GM23338 (cell line): ENCODE measurements around the gene CLCNKA. TPM values are rescaled to one million over a fixed set of nuclear protein-coding genes. Genes with fewer than 3 reads are reported as not detected.

Experiments used
- ATAC-seq: fragments of 200-7000 bp; cut with Tn5 transposase; 3 replicates; pipeline ENCODE4 v1.9.1; 2020
- DNase-seq: peaks from one replicate; pipeline ENCODE4 v3.0.0-alpha.2; 2015; ENCODE audit warnings: low spot score
- H2AFZ ChIP-seq: fragments of 200-600 bp; sonication (generic); 2 replicates; pipeline ENCODE4 v1.8.0; 2016; ENCODE audit warnings: antibody characterized with exemption, mild to moderate bottlenecking, moderate library complexity
- H3F3A ChIP-seq: fragments of 200-600 bp; sonication (generic); replicated peaks from 2 replicates; pipeline ENCODE4 v1.8.0; 2017; ENCODE audit warnings: antibody characterized with exemption, mixed run types, low read depth
- H3K27ac ChIP-seq: fragments of 200-600 bp; sonication (generic); 2 replicates; pipeline ENCODE4 v1.6.1; 2016; ENCODE audit warnings: low read depth
- H3K27me3 ChIP-seq: fragments of 200-600 bp; sonication (generic); 2 replicates; pipeline ENCODE4 v1.8.0; 2016; ENCODE audit warnings: mild to moderate bottlenecking, mixed run types, moderate library complexity; ENCODE audit not compliant: insufficient read depth
- H3K36me3 ChIP-seq: fragments of 200-600 bp; sonication (generic); 2 replicates; pipeline ENCODE4 v1.8.0; 2016; ENCODE audit warnings: mild to moderate bottlenecking; ENCODE audit not compliant: insufficient read depth
- H3K4me1 ChIP-seq: fragments of 200-600 bp; sonication (generic); 2 replicates; pipeline ENCODE4 v1.8.0; 2016; ENCODE audit warnings: mild to moderate bottlenecking, moderate library complexity; ENCODE audit not compliant: insufficient read depth
- H3K4me2 ChIP-seq: fragments of 200-600 bp; sonication (generic); 2 replicates; pipeline ENCODE4 v1.7.1; 2017; ENCODE audit warnings: mixed run types
- H3K4me3 ChIP-seq: fragments of 200-600 bp; sonication (generic); 2 replicates; pipeline ENCODE4 v1.6.1; 2016; ENCODE audit warnings: mixed run types
- H3K79me2 ChIP-seq: fragments of 200-600 bp; sonication (generic); replicated peaks from 2 replicates; pipeline ENCODE4 v1.8.0; 2017; ENCODE audit warnings: mild to moderate bottlenecking; ENCODE audit not compliant: insufficient read depth
- H3K9me2 ChIP-seq: fragments of 200-600 bp; sonication (generic); 2 replicates; pipeline ENCODE4 v1.8.0; 2017; ENCODE audit not compliant: insufficient read depth
- H4K20me1 ChIP-seq: fragments of 200-600 bp; sonication (generic); replicated peaks from 2 replicates; pipeline ENCODE4 v1.8.0; 2017; ENCODE audit warnings: mild to moderate bottlenecking; ENCODE audit not compliant: insufficient read depth
- H3K27ac Mint-ChIP-seq: 2 replicates; pipeline ENCODE4 v1.8.0; 2020; ENCODE audit warnings: inconsistent platforms, mild to moderate bottlenecking, moderate library complexity, mixed read lengths
- H3K27me3 Mint-ChIP-seq: 3 replicates; pipeline ENCODE4 v1.8.0; 2022; ENCODE audit warnings: low read depth, mild to moderate bottlenecking, moderate library complexity, mixed read lengths, inconsistent platforms; ENCODE audit not compliant: insufficient read depth, poor library complexity
- H3K36me3 Mint-ChIP-seq: 3 replicates; pipeline ENCODE4 v1.8.0; 2021; ENCODE audit warnings: low read depth, mild to moderate bottlenecking, inconsistent platforms, moderate library complexity, mixed read lengths
- H3K4me1 Mint-ChIP-seq: 3 replicates; pipeline ENCODE4 v1.8.0; 2020; ENCODE audit warnings: mild to moderate bottlenecking, inconsistent platforms, mixed read lengths
- H3K4me3 Mint-ChIP-seq: 3 replicates; pipeline ENCODE4 v1.8.0; 2021; ENCODE audit warnings: moderate library complexity, mild to moderate bottlenecking, inconsistent platforms, mixed read lengths
- H3K9me3 Mint-ChIP-seq: 3 replicates; pipeline ENCODE4 v1.8.0; 2020; ENCODE audit warnings: moderate library complexity, mild to moderate bottlenecking, inconsistent platforms, mixed read lengths
- CREB1 ChIP-seq: fragments of 250-450 bp; sonication (Bioruptor Pico); IDR thresholded peaks from 2 replicates; pipeline ENCODE4 v1.5.0; 2020; ENCODE audit warnings: low read depth, mild to moderate bottlenecking, moderate library complexity
- CTCF ChIP-seq, 2 experiments: fragments of 200-600 bp in 1 of 2; sonication (generic) in 1 of 2; conservative IDR thresholded peaks; 2 replicates each; pipeline versions ENCODE4 v1.5.1 to v1.6.1; 2016 to 2017; ENCODE audit warnings: antibody characterized with exemption in 2 of 2, low read depth in 2 of 2, mild to moderate bottlenecking in 2 of 2, moderate library complexity in 1 of 2
- ETS1 ChIP-seq: IDR thresholded peaks from 2 replicates; pipeline ENCODE4 v1.6.1; 2016; ENCODE audit warnings: antibody characterized with exemption
- EZH2 ChIP-seq: fragments of 200-600 bp; sonication (generic); IDR thresholded peaks from one replicate; pipeline ENCODE4 v1.8.0; 2017; ENCODE audit warnings: antibody characterized with exemption, mild to moderate bottlenecking, low read depth; ENCODE audit not compliant: unreplicated experiment
- EZH2phosphoT487 ChIP-seq: fragments of 200-600 bp; sonication (generic); IDR thresholded peaks from one replicate; pipeline ENCODE4 v1.8.1; 2018; ENCODE audit warnings: antibody characterized with exemption; ENCODE audit not compliant: unreplicated experiment
- JUNB ChIP-seq: IDR thresholded peaks from one replicate; pipeline ENCODE4 v1.6.1; 2016; ENCODE audit warnings: antibody characterized with exemption; ENCODE audit not compliant: unreplicated experiment
- NANOG ChIP-seq: IDR thresholded peaks from 2 replicates; pipeline ENCODE4 v1.6.1; 2016; ENCODE audit warnings: antibody characterized with exemption, borderline replicate concordance
- POLR2AphosphoS5 ChIP-seq: IDR thresholded peaks from 2 replicates; pipeline ENCODE4 v1.6.1; 2016; ENCODE audit warnings: antibody characterized with exemption, low read depth
- REST ChIP-seq: IDR thresholded peaks from one replicate; pipeline ENCODE4 v1.6.1; 2018; ENCODE audit warnings: antibody characterized with exemption; ENCODE audit not compliant: unreplicated experiment
- STAT1 ChIP-seq: IDR thresholded peaks from one replicate; pipeline ENCODE4 v1.6.1; 2016; ENCODE audit warnings: antibody characterized with exemption; ENCODE audit not compliant: unreplicated experiment
- ZNF114 ChIP-seq: fragments of 250-450 bp; sonication (Bioruptor Pico); IDR thresholded peaks from 2 replicates; pipeline ENCODE4 v1.5.0; 2020; ENCODE audit warnings: mild to moderate bottlenecking, moderate library complexity
- ZNF331 ChIP-seq: fragments of 250-450 bp; sonication (Bioruptor Pico); IDR thresholded peaks from 2 replicates; pipeline ENCODE4 v1.5.0; 2020; ENCODE audit warnings: low read depth, mild to moderate bottlenecking, moderate library complexity
- ZNF462 ChIP-seq: fragments of 250-450 bp; sonication (Bioruptor Pico); IDR thresholded peaks from 2 replicates; pipeline ENCODE4 v1.5.0; 2020; ENCODE audit warnings: mild to moderate bottlenecking, moderate library complexity
- polyA plus RNA-seq: library from polyadenylated mRNA; unstranded; fragments of >200 nt; fragmentation: Nextera tagmentation; extraction: Ambion mirVana; gene quantifications from 2 replicates; pipeline ENCODE4 v1.2.1, GENCODE V29; 2016
- total RNA-seq: library from RNA; depleted of rRNA; stranded (reverse); fragments of >200 nt; shearing (Covaris generic); gene quantifications from 2 replicates; pipeline ENCODE4 v1.2.3, GENCODE V29; 2014

CLCNKA gene
- total and polyA plus RNA-seq, 2 experiments from 2014 or later: 0.59 to 0.76 TPM

GRCh38 chr1:16072095-16072494 is 50.3 kb downstream of the CLCNKA start:
- Mint-ChIP-seq H3K27me3 (peaks cover 37% of the 10 kb centered on the region), H3K4me3 (no peak overlapping the region; the same call in 2 of the 3 replicates), H3K27ac (no peak overlapping the region)

More at GRCh38 chr1:16072095-16072494, 50.3 kb downstream of the CLCNKA start:
- H3K9me2 ChIP-seq: no peaks in the 10 kb centered on the region
- peaks cover 45% of the 10 kb centered on the region for H3K27me3 ChIP-seq
- H3K27ac ChIP-seq: no peak overlapping the region
- TF ChIP-seq EZH2 (no peak), JUNB (no peak), ZNF331 (CRISPR knock-in tag) (no peak), REST (no peak), ZNF462 (CRISPR knock-in tag) (no peak), ETS1 (no peak), ZNF114 (CRISPR knock-in tag) (no peak), STAT1 (no peak), CTCF (conservative IDR thresholded peaks at IDR 0.05; ENCODE audit: low read depth in 2 of 2) (no peak), CREB1 (CRISPR knock-in tag) (no peak), EZH2phosphoT487 (no peak), NANOG (no peak), POLR2AphosphoS5 (no peak)
- H2AFZ ChIP-seq: no peak overlapping the region
- no peak for ATAC-seq
- no peaks in the 10 kb centered on the region for H3K79me2 ChIP-seq
- H3K9me3 Mint-ChIP-seq: no peaks in the 10 kb centered on the region; the same call in 2 of the 3 replicates
- no peaks in the 10 kb centered on the region for H3K36me3 Mint-ChIP-seq
- no peaks in the 10 kb centered on the region for H3K36me3 ChIP-seq
- H3K4me2 ChIP-seq: no peak overlapping the region; the same call in 1 of the 2 replicates
- H3K4me1 ChIP-seq: peaks cover 6% of the 10 kb centered on the region; the same call in 1 of the 2 replicates
- H3F3A ChIP-seq: no peaks in the 10 kb centered on the region
- 0 out of 2 replicates have a peak, but pooled peaks cover 3% of the 10 kb centered on the region for H4K20me1 ChIP-seq
- no peak overlapping the region for H3K4me3 ChIP-seq
- no peak for DNase-seq
- peaks cover 16% of the 10 kb centered on the region for H3K4me1 Mint-ChIP-seq
